Uterus (tissue), 2 donors: ENCODE data around the gene CD2AP.

Experiments used
- CTCF ChIP-seq, 4 experiments: fragments of 200-600 bp in 2 of 4; fragments of 450-650 bp in 2 of 4; sonication (generic) in 2 of 4; IDR thresholded peaks; one replicate each; pipeline ENCODE4 v1.5.1; 2016 to 2019; ENCODE audit warnings: antibody characterized with exemption in 4 of 4, mild to moderate bottlenecking in 2 of 4, moderate library complexity in 1 of 4
- POLR2A ChIP-seq, 2 donors: fragments of 450-650 bp; IDR thresholded peaks; one replicate each; pipeline ENCODE4 v1.6.1; 2016; ENCODE audit warnings: antibody characterized with exemption in 2 of 2, mild to moderate bottlenecking in 1 of 2, moderate library complexity in 1 of 2

GRCh38 chr6:47428746-47429664 is 48.6 kb upstream of the CD2AP start:
- TF ChIP-seq POLR2A (IDR thresholded peaks at IDR 0.05) (no peak), CTCF (IDR thresholded peaks at IDR 0.05) (no peak)
